Calu3 (cell line): ENCODE results near the gene PRDX2. TPM values are rescaled to one million over a fixed set of nuclear protein-coding genes. Genes with fewer than 3 reads are reported as not detected.

Experiments
- BruUV-seq: library from RNA; stranded (reverse); fragments of 400-500 nt; replicated peaks from 2 replicates; lab custom pipeline; 2021; lab: Mats Ljungman, UMichigan
- CTCF ChIA-PET: fragments of 300-600 bp; sonication (Branson Sonifier 250); formaldehyde crosslinking; loops from one replicate; lab custom pipeline; 2022; ENCODE audit warnings: antibody characterized with exemption; lab: Charles Lee
- DNase-seq: peaks from one replicate; pipeline ENCODE4 v3.0.0; 2022
- H3K27ac Mint-ChIP-seq: one replicate; pipeline ENCODE4 v1.8.0; 2022; ENCODE audit warnings: mixed read lengths; ENCODE audit not compliant: unreplicated experiment
- H3K27me3 Mint-ChIP-seq: one replicate; pipeline ENCODE4 v1.8.0; 2022; ENCODE audit warnings: mixed read lengths; ENCODE audit not compliant: unreplicated experiment
- H3K36me3 Mint-ChIP-seq: one replicate; pipeline ENCODE4 v1.8.0; 2022; ENCODE audit warnings: mild to moderate bottlenecking, moderate library complexity, mixed read lengths; ENCODE audit not compliant: insufficient read depth, unreplicated experiment
- H3K4me1 Mint-ChIP-seq: one replicate; pipeline ENCODE4 v1.8.0; 2022; ENCODE audit warnings: mild to moderate bottlenecking, low read depth, mixed read lengths; ENCODE audit not compliant: unreplicated experiment
- H3K4me3 Mint-ChIP-seq: one replicate; pipeline ENCODE4 v1.8.0; 2022; ENCODE audit warnings: mild to moderate bottlenecking, low read depth, moderate library complexity, mixed read lengths; ENCODE audit not compliant: unreplicated experiment
- H3K9me3 Mint-ChIP-seq: one replicate; pipeline ENCODE4 v1.8.0; 2022; ENCODE audit warnings: low read depth, mixed read lengths; ENCODE audit not compliant: unreplicated experiment
- CTCF ChIP-seq: fragments of 200-600 bp; IDR thresholded peaks from one replicate; pipeline ENCODE4 v1.8.0; 2022; ENCODE audit warnings: antibody characterized with exemption; ENCODE audit not compliant: unreplicated experiment
- intact Hi-C: fragments of 100-400 bp; cut with micrococcal nuclease; formaldehyde crosslinking; loops from one replicate; pipeline ENCODE4 v1.10.0; 2022; ENCODE audit not compliant: unreplicated experiment
- total RNA-seq: library from RNA; stranded (reverse); gene quantifications from 2 replicates; pipeline ENCODE4 v1.2.3, GENCODE V29; 2022

PRDX2 gene
- total RNA-seq, 1 experiment from 2014 or later, result 135 TPM

- peaks cover 60% of the 10 kb centered on the region for H3K36me3 Mint-ChIP-seq
- no TSS peak for BruUV-seq
Measured at GRCh38 chr19:12770922-12771321, 30.7 kb downstream of the PRDX2 start.

GRCh38 chr19:12769689-12770088 is 31.9 kb downstream of the PRDX2 start:
- H3K27ac Mint-ChIP-seq, result no peak overlapping the region

More at GRCh38 chr19:12770922-12771321, 30.7 kb downstream of the PRDX2 start:
- intact Hi-C loops, result no loop called here
- DNase-seq, result no peak
- no peaks in the 10 kb centered on the region for H3K27me3 Mint-ChIP-seq
- H3K27ac Mint-ChIP-seq, result no peak overlapping the region
- no peaks in the 10 kb centered on the region for H3K9me3 Mint-ChIP-seq
- CTCF ChIA-PET, result no interaction called here
- H3K4me3 Mint-ChIP-seq, result no peak overlapping the region
- peaks cover 12% of the 10 kb centered on the region for H3K4me1 Mint-ChIP-seq
- no peak for TF ChIP-seq CTCF

GRCh38 chr19:12767666-12768065 is 33.9 kb downstream of the PRDX2 start:
- Mint-ChIP-seq H3K36me3 (peaks cover 49% of the 10 kb centered on the region), H3K27ac (no peak overlapping the region), H3K4me3 (no peak overlapping the region), H3K9me3 (no peaks in the 10 kb centered on the region), H3K27me3 (no peaks in the 10 kb centered on the region), H3K4me1 (no peaks in the 10 kb centered on the region)
- no peak for TF ChIP-seq CTCF
- intact Hi-C loops, result no loop called here
- CTCF ChIA-PET, result interaction anchor here (0.6 kb wide), 1 partner anchor 217 kb away, joined by 3 read pairs; no protein-coding TSS in a partner anchor
- no peak for DNase-seq
- no TSS peak for BruUV-seq

More at GRCh38 chr19:12769689-12770088, 31.9 kb downstream of the PRDX2 start:
- Mint-ChIP-seq H3K9me3 (no peaks in the 10 kb centered on the region), H3K4me1 (peaks cover 12% of the 10 kb centered on the region), H3K36me3 (peaks cover 56% of the 10 kb centered on the region), H3K27me3 (no peaks in the 10 kb centered on the region), H3K4me3 (no peak overlapping the region)
- CTCF ChIA-PET, result no interaction called here
- no peak for DNase-seq
- intact Hi-C loops, result no loop called here
- no peak for TF ChIP-seq CTCF
- no TSS peak for BruUV-seq

- Mint-ChIP-seq H3K4me1 (no peaks in the 10 kb centered on the region), H3K9me3 (no peaks in the 10 kb centered on the region), H3K36me3 (peaks cover 47% of the 10 kb centered on the region), H3K27ac (no peak overlapping the region), H3K27me3 (no peaks in the 10 kb centered on the region), H3K4me3 (no peak overlapping the region)
- DNase-seq, result no peak
- TF ChIP-seq CTCF, result no peak
- intact Hi-C loops, result no loop called here
- CTCF ChIA-PET, result interaction anchor here (0.6 kb wide), 1 partner anchor 216 kb away, joined by 3 read pairs; no protein-coding TSS in a partner anchor
- BruUV-seq, result no TSS peak
Measured at GRCh38 chr19:12767150-12767549, 34.5 kb downstream of the PRDX2 start.
